ENCODE data around the gene FKRP.

Gene FKRP, protein sequence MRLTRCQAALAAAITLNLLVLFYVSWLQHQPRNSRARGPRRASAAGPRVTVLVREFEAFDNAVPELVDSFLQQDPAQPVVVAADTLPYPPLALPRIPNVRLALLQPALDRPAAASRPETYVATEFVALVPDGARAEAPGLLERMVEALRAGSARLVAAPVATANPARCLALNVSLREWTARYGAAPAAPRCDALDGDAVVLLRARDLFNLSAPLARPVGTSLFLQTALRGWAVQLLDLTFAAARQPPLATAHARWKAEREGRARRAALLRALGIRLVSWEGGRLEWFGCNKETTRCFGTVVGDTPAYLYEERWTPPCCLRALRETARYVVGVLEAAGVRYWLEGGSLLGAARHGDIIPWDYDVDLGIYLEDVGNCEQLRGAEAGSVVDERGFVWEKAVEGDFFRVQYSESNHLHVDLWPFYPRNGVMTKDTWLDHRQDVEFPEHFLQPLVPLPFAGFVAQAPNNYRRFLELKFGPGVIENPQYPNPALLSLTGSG

DNA sequence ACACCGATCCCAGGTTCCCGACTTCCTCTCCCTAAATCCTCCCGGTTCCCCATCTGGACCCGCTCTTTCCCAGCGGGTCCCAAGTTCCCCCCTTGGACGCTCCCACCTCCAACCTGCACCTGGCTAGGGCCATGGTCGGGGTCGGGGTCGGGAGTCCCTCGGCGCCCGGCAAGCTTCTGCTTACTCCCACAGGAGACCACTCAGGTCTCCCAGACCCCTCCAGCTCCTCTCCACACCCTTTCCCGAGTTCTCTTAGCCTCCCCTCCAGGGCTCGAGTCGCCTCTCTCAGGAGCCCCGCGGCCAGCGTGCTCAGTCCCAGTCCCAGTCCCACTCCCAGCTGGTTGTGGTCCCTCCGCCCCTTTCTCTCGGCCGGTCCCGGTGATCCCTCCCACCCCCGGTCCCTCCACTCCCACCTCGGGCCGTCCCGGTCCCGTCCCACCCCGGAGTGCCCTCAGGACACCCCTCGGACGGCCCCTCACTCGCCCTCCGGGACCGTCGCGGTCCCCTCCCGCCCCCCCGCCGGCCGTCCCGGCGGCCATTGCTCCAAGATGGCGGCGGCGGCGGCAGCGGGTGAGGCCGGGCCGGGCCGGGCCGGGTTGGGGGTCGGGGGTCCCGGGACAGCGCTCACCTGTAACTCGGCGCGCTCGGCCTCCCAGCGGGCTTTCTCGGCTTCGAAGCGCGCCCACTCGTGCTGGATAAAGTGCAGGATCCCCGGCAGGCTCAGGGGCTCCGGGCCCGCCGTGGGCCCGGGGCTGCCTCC lies at the start of gene FKRP:
Gene FKRP (plus strand): TSS at position 537 of the 760 bp plus-strand sequence. CDS start 9,394 bp downstream, outside the sequence.
- no peak for DNase-seq (ENCODE audit: extremely low read depth, low read depth)
- TF ChIP-seq, protein P1, sequence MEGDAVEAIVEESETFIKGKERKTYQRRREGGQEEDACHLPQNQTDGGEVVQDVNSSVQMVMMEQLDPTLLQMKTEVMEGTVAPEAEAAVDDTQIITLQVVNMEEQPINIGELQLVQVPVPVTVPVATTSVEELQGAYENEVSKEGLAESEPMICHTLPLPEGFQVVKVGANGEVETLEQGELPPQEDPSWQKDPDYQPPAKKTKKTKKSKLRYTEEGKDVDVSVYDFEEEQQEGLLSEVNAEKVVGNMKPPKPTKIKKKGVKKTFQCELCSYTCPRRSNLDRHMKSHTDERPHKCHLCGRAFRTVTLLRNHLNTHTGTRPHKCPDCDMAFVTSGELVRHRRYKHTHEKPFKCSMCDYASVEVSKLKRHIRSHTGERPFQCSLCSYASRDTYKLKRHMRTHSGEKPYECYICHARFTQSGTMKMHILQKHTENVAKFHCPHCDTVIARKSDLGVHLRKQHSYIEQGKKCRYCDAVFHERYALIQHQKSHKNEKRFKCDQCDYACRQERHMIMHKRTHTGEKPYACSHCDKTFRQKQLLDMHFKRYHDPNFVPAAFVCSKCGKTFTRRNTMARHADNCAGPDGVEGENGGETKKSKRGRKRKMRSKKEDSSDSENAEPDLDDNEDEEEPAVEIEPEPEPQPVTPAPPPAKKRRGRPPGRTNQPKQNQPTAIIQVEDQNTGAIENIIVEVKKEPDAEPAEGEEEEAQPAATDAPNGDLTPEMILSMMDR (IDR thresholded peaks at IDR 0.05; ENCODE audit: low read depth, low read length) = no peak

DNA sequence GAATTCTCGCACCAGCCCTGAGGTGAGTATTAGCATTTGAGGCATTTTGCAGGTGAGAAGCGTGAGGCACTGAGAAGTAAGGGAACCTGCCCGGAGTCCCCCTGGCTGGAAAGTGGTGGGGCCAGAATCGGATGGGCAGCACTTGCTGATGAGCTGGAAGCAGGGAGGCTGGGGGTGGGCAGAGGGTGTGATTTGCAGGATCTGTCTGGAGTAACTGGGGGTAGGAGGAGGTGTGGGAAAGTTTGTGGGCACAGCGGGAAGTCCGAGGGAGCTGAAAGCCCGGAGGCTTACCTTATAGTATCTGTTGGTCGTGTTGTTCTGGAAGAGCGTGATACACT lies 49.0 kb upstream of the FKRP start:
- TF ChIP-seq, protein P1 (IDR thresholded peaks at IDR 0.05; ENCODE audit: low read depth, low read length) = no peak
- no peak for DNase-seq (ENCODE audit: extremely low read depth, low read depth)

DNA sequence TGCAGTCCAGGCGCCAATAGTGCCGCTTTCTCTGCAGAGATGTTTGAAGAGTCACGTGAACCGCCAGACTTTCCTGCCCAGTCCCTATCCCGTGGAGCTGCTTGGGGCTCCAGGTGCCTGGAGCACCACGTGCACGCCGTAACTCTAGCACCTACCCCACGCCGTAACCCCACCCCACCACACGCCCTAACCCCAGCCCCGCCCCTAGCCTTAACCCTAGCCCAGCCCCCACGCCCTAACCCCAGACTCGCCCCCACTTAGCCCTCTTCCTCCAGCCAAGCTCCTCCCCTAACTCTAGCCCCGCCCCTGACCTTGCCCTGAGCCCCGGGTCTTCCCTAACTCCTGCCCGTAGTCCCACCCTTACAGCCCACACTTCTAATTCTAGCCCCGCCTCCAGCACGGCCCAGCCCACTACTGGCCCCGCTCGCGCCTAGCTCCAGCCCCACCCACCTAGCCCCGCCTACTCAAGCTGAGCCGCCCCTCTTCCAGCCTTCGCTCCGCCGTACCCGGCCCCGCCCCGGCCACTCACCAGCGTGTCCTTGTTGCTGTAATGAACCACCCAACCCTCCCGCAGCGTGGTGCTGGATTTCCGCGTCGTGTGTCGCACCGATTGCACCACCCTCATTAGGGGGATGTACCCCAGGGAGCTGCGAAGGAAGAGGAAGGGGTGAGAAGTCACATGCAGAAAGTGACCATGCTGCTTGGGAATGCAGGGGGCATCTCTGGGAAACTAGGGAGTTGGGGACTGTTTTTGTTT lies 48.5 kb upstream of the FKRP start:
- peak; percentile 50 for DNase-seq (ENCODE audit: extremely low read depth, low read depth)
- TF ChIP-seq, protein P1 (IDR thresholded peaks at IDR 0.05; ENCODE audit: low read depth, low read length) = no peak

DNA sequence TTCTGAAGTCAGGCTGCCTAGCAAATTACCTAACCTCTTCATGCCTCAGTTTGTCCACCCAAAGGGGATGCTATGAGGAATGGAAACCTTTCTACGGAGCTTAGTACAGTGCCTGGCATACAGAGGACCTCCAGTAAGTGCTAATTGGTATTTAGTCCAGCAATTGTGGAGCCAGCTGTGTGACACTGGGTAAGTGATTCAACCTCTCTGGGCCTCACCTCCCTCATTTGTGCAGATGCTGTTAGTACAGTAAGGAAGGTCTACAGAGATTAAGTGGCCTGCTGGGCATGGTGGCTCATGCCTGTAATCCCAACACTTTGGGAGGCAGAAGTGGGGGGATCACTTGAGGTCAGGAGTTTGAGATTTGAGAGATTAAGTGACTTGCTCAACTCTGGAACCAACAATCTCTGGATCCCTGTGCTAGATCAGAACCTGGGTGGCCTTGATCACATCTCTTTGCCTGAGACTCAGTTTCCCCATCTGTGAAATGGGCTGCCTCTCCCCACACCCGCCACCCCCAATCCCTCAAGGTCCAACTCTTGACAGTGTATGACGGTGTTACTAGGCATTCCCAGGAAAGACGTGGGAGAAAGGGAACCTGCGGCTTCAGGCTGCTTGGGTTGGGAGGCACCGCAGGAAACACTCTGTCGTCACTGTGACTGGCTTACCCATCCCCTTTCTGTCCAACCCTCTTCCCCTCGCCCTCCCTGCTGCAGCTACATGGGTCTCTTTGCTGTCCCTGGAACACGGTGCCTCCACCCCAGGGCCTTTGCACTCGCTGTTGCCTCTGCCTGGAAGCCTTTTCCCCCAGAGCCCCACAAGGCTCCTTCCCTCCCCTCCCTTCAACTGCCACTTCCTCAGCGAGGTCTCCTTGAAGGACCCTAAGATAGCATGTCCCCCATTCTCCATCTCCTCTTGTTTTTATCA lies 47.2 kb upstream of the FKRP start:
- TF ChIP-seq, protein P1 (IDR thresholded peaks at IDR 0.05; ENCODE audit: low read depth, low read length) = no peak

DNA sequence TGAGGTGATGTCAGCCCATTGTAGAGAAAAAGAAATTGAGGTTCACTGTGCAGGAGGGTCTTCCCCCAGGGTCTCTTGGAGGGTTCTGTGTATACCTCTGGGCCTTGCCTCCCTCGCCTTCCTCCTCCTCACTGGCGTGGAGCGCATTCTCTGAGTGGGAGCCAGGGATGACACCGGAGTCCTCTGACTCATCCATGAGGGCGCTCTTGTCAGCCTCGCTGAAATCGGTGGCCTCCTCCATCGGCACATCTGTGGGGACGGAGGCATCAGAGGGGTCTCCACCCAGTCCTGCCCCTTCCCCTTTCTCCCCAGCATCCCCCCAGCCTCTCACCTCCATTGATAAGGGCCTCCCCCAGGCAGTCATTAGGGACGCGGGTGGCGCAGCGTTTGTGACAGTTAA lies 45.2 kb upstream of the FKRP start:
- TF ChIP-seq, protein P1 (IDR thresholded peaks at IDR 0.05; ENCODE audit: low read depth, low read length) = no peak
- no peak for DNase-seq (ENCODE audit: extremely low read depth, low read depth)

More for the DNA sequence above, 47.2 kb upstream of the FKRP start:
- DNase-seq (ENCODE audit: extremely low read depth, low read depth) = no peak

GRCh38 chr19:46704379-46705076 lies 41.3 kb upstream of the FKRP start:
- no peak for DNase-seq (ENCODE audit: extremely low read depth, low read depth)
- TF ChIP-seq, protein P1 (IDR thresholded peaks at IDR 0.05; ENCODE audit: low read depth, low read length) = peak; percentile 92
